Osteoblast (primary cell): ENCODE results near the gene C17orf114.

ENCODE experiments used
- DNase-seq: peaks from one replicate; pipeline ENCODE4 v3.0.0; 2011; ENCODE audit warnings: low spot score, mixed read lengths; ENCODE audit not compliant: insufficient read length; ENCODE audit errors: missing footprints
- H2AFZ ChIP-seq: 2 replicates; pipeline ENCODE4 v1.6.0; 2011; ENCODE audit warnings: mild to moderate bottlenecking, low read length
- H3K27ac ChIP-seq: 2 replicates; pipeline ENCODE4 v1.5.1; 2011; ENCODE audit warnings: mild to moderate bottlenecking, low read depth, low read length, moderate library complexity
- H3K27me3 ChIP-seq: 2 replicates; pipeline ENCODE4 v1.6.0; 2012; ENCODE audit warnings: mild to moderate bottlenecking, control low read depth, inconsistent platforms, low read length, moderate library complexity; ENCODE audit not compliant: insufficient read depth
- H3K36me3 ChIP-seq: 2 replicates; pipeline ENCODE4 v1.5.1; 2011; ENCODE audit warnings: mild to moderate bottlenecking, low read length, control low read depth, moderate library complexity; ENCODE audit not compliant: insufficient read depth
- H3K4me1 ChIP-seq: 2 replicates; pipeline ENCODE4 v1.5.1; 2011; ENCODE audit warnings: mild to moderate bottlenecking, low read length, control low read depth, moderate library complexity; ENCODE audit not compliant: insufficient read depth
- H3K4me2 ChIP-seq: 2 replicates; pipeline ENCODE4 v1.6.0; 2011; ENCODE audit warnings: mild to moderate bottlenecking, low read length; ENCODE audit not compliant: insufficient read depth
- H3K4me3 ChIP-seq: fragments of 200-600 bp; sonication (generic); 3 replicates; pipeline ENCODE4 v1.5.1; 2012; ENCODE audit warnings: mild to moderate bottlenecking, low read length, inconsistent platforms; ENCODE audit not compliant: insufficient read depth
- H3K79me2 ChIP-seq: 2 replicates; pipeline ENCODE4 v1.6.0; 2012; ENCODE audit warnings: mild to moderate bottlenecking, low read length, control low read depth, inconsistent platforms; ENCODE audit not compliant: insufficient read depth
- H3K9me3 ChIP-seq: 2 replicates; pipeline ENCODE4 v1.5.1; 2011; ENCODE audit warnings: low read depth, low read length, control low read depth
- H4K20me1 ChIP-seq: 2 replicates; pipeline ENCODE4 v1.6.0; 2012; ENCODE audit warnings: mild to moderate bottlenecking, low read length, control low read depth; ENCODE audit not compliant: insufficient read depth
- CTCF ChIP-seq: IDR thresholded peaks from 2 replicates; pipeline ENCODE4 v1.5.1; 2011; ENCODE audit warnings: mild to moderate bottlenecking, low read depth, low read length, moderate library complexity; ENCODE audit errors: extremely low read depth

The C17orf114 gene

GRCh38 chr17:4837471-4838308 lies 35.6 kb upstream of the C17orf114 start:
- Histone ChIP-seq H4K20me1 (peaks cover 69% of the 10 kb centered on the region), H3K4me2 (no peak overlapping the region)
- DNase-seq, result peak; percentile 35

GRCh38 chr17:4836221-4836620 lies 34.1 kb upstream of the C17orf114 start:
- TF ChIP-seq CTCF, result no peak
- H3K27me3 ChIP-seq, result no peaks in the 10 kb centered on the region
- H3K4me2 ChIP-seq, result no peak overlapping the region
- no peaks in the 10 kb centered on the region for H3K9me3 ChIP-seq
- H4K20me1 ChIP-seq, result peaks cover 57% of the 10 kb centered on the region
- H3K4me1 ChIP-seq, result peaks cover 11% of the 10 kb centered on the region
- H3K27ac ChIP-seq, result no peak overlapping the region
- H3K79me2 ChIP-seq, result peaks cover 77% of the 10 kb centered on the region
- no peak for DNase-seq
- no peak overlapping the region for H3K4me3 ChIP-seq
- H2AFZ ChIP-seq, result no peak overlapping the region
- H3K36me3 ChIP-seq, result peaks cover 2% of the 10 kb centered on the region

More at GRCh38 chr17:4837471-4838308, 35.6 kb upstream of the C17orf114 start:
- Histone ChIP-seq H3K9me3 (no peaks in the 10 kb centered on the region), H3K36me3 (peaks cover 2% of the 10 kb centered on the region), H3K27me3 (no peaks in the 10 kb centered on the region), H3K79me2 (peaks cover 90% of the 10 kb centered on the region), H3K4me1 (peaks cover 11% of the 10 kb centered on the region), H3K27ac (no peak overlapping the region), H3K4me3 (no peak overlapping the region), H2AFZ (no peak overlapping the region)
- TF ChIP-seq CTCF, result no peak

DNA sequence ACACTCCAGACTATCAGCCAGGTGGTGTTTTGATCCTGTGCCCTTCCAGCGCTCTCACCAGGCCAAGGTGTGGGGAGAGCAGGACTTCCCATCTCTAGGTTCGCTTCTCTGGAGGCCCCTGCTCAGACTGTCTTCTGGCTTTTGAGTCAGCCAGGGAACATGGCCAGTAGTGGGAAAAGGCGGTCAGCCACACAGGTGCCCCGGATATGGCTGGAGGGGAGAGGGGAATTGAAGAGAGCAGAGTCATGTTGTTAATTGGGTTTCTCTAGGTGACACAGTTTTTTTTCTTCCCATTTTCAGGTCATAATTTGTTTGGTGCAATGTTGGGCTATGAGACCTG lies 32.5 kb upstream of the C17orf114 start:
- peak overlapping the region; percentile 100 for H3K4me2 ChIP-seq
- no peak overlapping the region for H3K27ac ChIP-seq
- peak; percentile 62 for DNase-seq
- TF ChIP-seq CTCF, result no peak
- H3K4me1 ChIP-seq, result peaks cover 11% of the 10 kb centered on the region
- H3K4me3 ChIP-seq, result peak overlapping the region; percentile 93
- H3K9me3 ChIP-seq, result no peaks in the 10 kb centered on the region
- peaks cover 2% of the 10 kb centered on the region for H3K36me3 ChIP-seq
- H2AFZ ChIP-seq, result no peak overlapping the region
- H3K27me3 ChIP-seq, result no peaks in the 10 kb centered on the region
- H3K79me2 ChIP-seq, result peaks cover 62% of the 10 kb centered on the region
- H4K20me1 ChIP-seq, result peaks cover 42% of the 10 kb centered on the region

DNA sequence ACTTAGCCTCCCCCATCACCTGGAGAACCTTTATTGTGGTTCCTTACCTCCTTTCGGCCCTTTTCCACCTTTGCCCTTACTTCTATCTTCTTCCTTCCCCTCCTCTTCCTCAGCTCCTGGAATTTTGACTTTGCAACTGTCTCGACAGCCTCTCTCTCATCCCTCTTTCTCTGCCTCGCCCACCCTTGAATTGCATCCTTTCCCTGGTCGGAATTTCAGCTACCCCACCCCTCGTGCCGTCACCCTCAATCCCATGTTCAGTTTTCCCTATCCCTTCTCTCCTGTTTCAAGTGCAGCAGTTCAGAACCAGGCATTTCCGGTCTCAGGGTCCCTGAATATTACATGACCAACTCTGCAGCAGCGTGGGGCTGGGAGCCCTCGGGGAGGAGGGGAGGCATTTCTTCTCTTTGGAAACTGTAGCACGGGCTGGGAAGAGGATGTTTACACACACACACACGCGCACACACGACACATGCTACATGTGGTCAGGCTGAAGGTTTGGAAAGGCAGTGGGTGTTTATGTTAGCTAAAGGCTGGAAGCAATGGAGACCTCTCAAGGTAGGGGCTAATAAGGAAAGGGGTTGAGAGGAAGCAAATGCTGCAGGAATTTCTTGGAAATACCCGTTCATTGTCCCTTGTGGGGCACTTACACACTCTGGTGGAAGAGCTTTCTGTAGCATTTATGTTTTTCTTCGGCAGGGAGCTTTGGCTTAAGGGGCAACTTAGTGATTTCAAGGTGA lies 32.0 kb upstream of the C17orf114 start:
- DNase-seq, result peak; percentile 81
- peak overlapping the region; percentile 93 for H3K4me3 ChIP-seq
- H3K4me1 ChIP-seq, result peaks cover 11% of the 10 kb centered on the region
- H3K27ac ChIP-seq, result peak overlapping the region; percentile 85
- no peaks in the 10 kb centered on the region for H3K27me3 ChIP-seq
- H4K20me1 ChIP-seq, result peaks cover 37% of the 10 kb centered on the region
- no peaks in the 10 kb centered on the region for H3K9me3 ChIP-seq
- peak overlapping the region; percentile 87 for H2AFZ ChIP-seq
- TF ChIP-seq CTCF, result no peak
- peaks cover 56% of the 10 kb centered on the region for H3K79me2 ChIP-seq
- peak overlapping the region; percentile 100 for H3K4me2 ChIP-seq
- H3K36me3 ChIP-seq, result peaks cover 2% of the 10 kb centered on the region
